GM10248 (cell line): ENCODE measurements around the gene KIF26B.

ENCODE experiments used
- CTCF ChIA-PET: fragments of 300-600 bp; sonication (Branson Sonifier 250); formaldehyde crosslinking; extraction: SDS; loops from one replicate; lab custom pipeline; 2021; ENCODE audit warnings: antibody characterized with exemption; lab: Yijun Ruan, JAX
- POLR2A ChIA-PET: fragments of 350-650 bp; sonication (Branson Sonifier 250); formaldehyde crosslinking; extraction: SDS; loops from one replicate; lab custom pipeline; 2020; ENCODE audit warnings: antibody characterized with exemption; lab: Yijun Ruan, JAX
- DNase-seq: peaks from one replicate; pipeline ENCODE4 v3.0.0; 2012; ENCODE audit errors: extremely low spot score
- TF ChIP-seq, protein P1 (sequence below): IDR thresholded peaks from 2 replicates; pipeline ENCODE4 v1.5.1; 2012; ENCODE audit warnings: mild to moderate bottlenecking, low read depth; ENCODE audit errors: extremely low read depth, missing control alignments, control extremely low read depth

The KIF26B gene

DNA sequence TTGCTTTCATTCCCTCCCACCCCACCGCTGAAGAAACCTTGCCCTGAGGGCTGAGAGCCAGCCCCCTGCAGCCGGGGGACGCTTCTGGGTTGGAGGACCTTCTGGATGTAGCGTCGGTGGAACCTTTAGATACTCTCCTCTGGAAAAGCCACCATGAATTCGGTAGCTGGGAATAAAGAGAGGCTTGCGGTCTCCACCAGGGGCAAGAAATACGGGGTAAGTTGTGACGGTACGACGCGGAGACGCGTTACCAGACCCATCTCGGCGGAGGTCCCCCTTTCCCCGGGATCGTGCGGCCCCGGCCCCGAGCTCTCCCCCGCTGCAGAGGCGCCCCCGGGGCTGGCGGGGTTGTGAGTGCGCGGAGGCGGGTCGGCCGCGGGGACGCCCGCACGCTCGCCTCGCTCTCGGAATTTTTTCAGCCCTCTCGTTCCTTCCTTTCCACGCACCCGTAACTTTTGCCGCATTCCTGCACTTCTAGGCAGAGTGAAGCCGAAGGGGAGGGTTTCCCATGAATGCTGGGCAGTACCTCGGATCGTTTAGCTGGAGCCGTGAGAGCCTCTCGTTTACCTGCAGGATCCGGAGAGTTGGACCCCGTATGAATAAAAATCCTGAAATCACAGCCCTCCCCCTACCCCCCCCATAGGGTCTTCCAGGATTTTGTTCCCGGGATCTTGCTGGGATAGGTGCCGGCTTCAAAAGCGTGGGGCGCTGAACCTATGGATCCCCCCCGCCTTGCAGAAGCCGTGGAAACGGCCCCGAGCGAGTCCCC is 671 bp downstream of the KIF26B start:
- POLR2A ChIA-PET = no interaction called here
- peak; percentile 26 for DNase-seq
- CTCF ChIA-PET = interaction anchor here (0.7 to 3.1 kb wide), 17 partner anchors 7 to 1537 kb away, joined by 3 to 22 read pairs (median 5); no protein-coding TSS in a partner anchor
- TF ChIP-seq, protein P1, sequence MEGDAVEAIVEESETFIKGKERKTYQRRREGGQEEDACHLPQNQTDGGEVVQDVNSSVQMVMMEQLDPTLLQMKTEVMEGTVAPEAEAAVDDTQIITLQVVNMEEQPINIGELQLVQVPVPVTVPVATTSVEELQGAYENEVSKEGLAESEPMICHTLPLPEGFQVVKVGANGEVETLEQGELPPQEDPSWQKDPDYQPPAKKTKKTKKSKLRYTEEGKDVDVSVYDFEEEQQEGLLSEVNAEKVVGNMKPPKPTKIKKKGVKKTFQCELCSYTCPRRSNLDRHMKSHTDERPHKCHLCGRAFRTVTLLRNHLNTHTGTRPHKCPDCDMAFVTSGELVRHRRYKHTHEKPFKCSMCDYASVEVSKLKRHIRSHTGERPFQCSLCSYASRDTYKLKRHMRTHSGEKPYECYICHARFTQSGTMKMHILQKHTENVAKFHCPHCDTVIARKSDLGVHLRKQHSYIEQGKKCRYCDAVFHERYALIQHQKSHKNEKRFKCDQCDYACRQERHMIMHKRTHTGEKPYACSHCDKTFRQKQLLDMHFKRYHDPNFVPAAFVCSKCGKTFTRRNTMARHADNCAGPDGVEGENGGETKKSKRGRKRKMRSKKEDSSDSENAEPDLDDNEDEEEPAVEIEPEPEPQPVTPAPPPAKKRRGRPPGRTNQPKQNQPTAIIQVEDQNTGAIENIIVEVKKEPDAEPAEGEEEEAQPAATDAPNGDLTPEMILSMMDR = no peak

DNA sequence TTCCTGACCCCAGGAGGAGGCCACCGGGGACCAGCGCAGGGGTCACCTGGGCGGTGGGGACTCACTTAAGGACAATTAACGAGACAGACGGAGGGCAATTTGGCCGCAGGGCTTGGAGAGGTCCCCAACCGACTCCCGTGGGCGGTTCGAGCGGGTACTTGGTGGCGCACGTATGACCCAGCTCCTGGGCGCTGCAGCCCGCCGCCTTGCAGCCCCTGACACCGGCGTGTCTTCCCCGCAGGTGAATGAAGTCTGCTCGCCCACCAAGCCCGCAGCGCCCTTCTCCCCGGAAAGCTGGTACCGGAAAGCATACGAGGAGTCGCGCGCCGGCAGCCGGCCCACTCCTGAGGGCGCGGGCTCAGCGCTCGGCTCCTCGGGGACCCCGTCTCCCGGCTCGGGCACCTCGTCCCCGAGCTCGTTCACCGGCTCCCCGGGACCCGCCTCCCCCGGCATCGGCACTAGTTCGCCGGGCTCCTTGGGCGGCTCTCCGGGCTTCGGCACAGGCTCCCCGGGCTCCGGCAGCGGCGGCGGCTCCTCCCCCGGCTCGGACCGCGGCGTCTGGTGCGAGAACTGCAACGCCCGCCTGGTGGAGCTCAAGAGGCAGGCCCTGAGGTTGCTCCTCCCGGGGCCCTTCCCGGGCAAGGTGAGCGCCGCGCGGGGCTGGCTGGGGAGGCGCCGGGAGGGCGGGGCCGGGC is 1.4 kb downstream of the KIF26B start:
- DNase-seq = peak; percentile 93
- POLR2A ChIA-PET = no interaction called here
- CTCF ChIA-PET = interaction anchor here (0.7 to 3.1 kb wide), 22 partner anchors 8 to 1537 kb away, joined by 3 to 22 read pairs (median 4); no protein-coding TSS in a partner anchor
- TF ChIP-seq, protein P1 = peak; percentile 82

DNA sequence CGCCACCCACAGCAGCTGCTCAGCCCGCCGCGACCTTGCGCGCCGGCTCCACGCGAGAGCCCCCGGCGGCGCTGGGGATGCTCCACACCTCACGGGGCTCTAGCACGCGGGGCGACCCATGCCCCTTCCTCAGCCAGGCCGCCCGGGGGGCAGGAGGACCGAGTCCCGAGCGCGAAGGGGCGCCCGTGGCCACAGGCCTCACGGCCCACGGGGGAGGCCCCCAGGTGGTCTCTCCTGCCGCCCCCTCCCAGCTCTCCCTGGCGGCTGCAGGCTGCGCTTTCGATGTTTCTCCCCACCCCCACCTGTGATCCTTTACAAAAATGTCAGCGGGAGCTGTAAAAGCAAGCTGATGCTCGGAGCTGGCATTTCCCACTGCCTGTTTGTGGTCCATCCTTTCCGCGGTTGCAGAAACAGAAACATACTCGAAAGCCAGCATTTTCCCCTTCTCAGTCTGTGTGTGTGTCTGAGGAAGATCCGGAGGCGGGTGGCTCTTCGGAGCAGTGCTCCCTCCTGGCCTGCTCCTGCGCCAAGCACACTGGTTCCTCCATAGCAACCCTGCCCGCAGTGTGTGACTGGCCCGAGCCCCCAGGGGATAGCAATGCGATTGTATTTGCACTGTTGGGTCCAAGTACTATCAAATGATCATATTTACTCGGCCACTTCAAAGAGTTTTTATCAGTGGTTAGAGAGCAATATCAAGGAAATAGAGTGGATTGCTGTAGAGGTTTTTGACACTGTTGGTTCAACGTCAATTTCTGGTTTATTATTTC is 2.1 kb downstream of the KIF26B start:
- POLR2A ChIA-PET = no interaction called here
- TF ChIP-seq, protein P1 = no peak
- CTCF ChIA-PET = interaction anchor here (0.7 to 3.1 kb wide), 20 partner anchors 10 to 1536 kb away, joined by 3 to 22 read pairs (median 4); no protein-coding TSS in a partner anchor
- no peak for DNase-seq

DNA sequence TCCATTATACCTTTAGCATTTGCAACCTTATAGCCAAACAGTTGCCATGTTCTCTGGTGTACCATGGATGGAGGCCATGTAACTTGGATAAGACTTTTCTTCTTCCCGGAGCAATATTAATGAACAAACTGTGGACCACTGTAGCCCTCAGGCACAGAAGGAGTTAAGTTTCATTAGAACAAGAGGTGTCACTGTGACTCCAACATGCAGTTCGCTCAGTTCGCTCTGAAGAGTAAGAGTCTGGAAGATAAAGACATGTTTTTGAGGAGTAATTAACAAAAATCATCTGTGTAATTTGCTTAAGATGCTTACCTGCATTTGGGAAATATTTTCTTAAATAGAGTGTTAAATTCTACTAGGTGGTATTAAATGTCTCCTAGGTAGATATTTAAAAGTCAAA is 4.1 kb downstream of the KIF26B start:
- ChIA-PET CTCF (interaction anchor here (1.2 to 1.5 kb wide), 2 partner anchors 14 to 845 kb away, joined by 3 to 4 read pairs; no protein-coding TSS in a partner anchor), POLR2A (no interaction called here)
- DNase-seq = no peak
- TF ChIP-seq, protein P1 = no peak

DNA sequence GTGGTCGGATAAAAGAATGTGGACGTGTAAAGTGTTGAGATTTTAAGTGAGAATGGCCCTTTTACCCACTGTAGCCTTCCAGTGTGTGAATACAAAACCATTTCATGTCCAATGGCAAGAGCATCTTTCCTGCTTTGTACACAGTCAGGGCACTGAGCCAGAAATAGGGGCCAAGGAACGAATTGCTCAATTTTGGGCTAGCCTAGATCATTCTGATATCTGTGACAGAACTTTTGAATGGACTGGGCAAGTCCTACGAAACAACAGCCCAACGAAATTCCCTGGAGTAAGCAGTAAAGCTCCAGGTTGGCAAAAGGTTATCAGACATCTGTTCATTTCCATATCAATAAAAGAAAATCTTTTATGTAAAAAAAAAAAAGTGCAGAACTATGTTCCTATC is 5.5 kb downstream of the KIF26B start:
- ChIA-PET POLR2A (no interaction called here), CTCF (interaction anchor here (1.2 kb wide), 1 partner anchor 843 kb away, joined by 4 read pairs; no protein-coding TSS in a partner anchor)
- DNase-seq = no peak
- TF ChIP-seq, protein P1 = no peak
